OCI-LY3 (cell line): ENCODE measurements around the gene SLC35G1.

Source experiments
- CTCF ChIP-seq: fragments of 200-600, 300-600 bp; sonication (generic); IDR thresholded peaks from 2 replicates; pipeline ENCODE4 v1.5.1; 2014; ENCODE audit warnings: antibody characterized with exemption, low read length, low read depth
- EZH2phosphoT487 ChIP-seq: fragments of 200-600 bp; shearing (Covaris generic); IDR thresholded peaks from 2 replicates; pipeline ENCODE4 v1.6.1; 2018; ENCODE audit warnings: antibody characterized with exemption, mixed run types, low read depth

- TF ChIP-seq CTCF (no peak), EZH2phosphoT487 (no peak)
Observed at GRCh38 chr10:93951905-93952304, 58.1 kb downstream of the SLC35G1 start.
